ENCODE measurements around the gene WFDC1.

WFDC1 gene

DNA sequence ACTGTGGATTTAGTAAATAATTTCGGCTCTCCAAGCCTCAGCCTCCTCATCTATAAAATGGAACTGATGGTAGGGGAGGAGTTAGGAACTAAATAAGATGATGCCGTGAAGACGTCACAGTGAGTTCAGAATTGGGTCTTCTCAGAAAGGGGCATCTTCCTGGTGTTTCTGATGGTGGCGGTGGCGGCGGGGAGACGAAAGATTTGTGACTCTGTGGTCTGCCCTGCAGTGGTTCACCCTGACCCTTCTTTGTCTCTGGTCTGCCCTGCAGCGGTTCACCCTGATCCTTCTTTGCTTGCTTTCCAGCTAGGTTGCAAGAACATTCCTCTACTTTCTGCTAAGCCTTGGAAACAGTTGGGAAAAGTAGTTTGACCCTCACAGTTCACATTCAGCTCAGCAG, 34.3 kb downstream of the WFDC1 start:
- TF ChIP-seq, protein P1, sequence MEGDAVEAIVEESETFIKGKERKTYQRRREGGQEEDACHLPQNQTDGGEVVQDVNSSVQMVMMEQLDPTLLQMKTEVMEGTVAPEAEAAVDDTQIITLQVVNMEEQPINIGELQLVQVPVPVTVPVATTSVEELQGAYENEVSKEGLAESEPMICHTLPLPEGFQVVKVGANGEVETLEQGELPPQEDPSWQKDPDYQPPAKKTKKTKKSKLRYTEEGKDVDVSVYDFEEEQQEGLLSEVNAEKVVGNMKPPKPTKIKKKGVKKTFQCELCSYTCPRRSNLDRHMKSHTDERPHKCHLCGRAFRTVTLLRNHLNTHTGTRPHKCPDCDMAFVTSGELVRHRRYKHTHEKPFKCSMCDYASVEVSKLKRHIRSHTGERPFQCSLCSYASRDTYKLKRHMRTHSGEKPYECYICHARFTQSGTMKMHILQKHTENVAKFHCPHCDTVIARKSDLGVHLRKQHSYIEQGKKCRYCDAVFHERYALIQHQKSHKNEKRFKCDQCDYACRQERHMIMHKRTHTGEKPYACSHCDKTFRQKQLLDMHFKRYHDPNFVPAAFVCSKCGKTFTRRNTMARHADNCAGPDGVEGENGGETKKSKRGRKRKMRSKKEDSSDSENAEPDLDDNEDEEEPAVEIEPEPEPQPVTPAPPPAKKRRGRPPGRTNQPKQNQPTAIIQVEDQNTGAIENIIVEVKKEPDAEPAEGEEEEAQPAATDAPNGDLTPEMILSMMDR (IDR thresholded peaks at IDR 0.05), result no peak
- TF ChIP-seq ZFX (IDR thresholded peaks at IDR 0.05; ENCODE audit: borderline replicate concordance), result no peak
- H3K27ac ChIP-seq, result no peak overlapping the region

DNA sequence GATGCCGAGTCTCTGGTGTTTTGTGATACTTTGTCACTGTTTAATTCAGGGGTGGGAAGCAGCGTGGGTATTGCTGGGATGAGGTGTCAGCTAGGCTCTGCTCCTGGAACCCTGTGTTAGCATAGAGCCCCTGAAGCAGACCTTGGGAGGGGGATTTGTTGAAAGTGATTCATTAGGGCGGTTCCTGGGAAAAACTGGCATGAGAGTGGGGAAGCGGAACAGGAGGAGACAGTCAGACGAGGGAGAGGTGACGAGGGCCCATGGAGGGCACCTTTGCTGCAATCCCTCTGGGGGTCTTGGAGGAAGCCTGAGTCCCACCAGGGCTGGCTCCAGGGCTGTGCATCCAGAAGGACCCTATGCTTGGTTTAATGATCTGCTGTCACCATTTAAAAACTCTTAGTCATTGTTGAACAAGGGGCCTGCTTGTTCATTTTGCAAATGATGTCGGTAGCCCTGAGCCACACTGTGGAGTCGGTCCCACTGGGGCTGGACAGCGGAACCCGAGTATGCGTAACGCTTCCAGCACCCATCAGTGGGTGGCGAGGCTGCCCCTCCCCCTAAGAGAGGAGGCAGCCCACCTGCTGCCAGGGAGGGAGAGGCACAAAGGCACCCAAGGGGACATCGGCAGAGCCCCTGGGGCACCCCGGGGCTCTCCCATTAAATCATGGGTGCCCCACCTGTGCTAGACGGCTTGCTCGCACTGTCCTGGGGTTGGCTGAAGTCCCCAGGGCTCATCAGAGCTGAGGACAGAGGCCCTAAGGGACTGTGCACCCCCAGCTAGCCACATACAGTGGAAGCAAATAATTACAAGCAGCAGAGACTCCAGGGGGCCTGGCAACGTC, 35.4 kb downstream of the WFDC1 start:
- H3K27ac ChIP-seq, result no peak overlapping the region
- no peak for TF ChIP-seq ZFX (IDR thresholded peaks at IDR 0.05; ENCODE audit: borderline replicate concordance)
- TF ChIP-seq, protein P1 (IDR thresholded peaks at IDR 0.05), result no peak

DNA sequence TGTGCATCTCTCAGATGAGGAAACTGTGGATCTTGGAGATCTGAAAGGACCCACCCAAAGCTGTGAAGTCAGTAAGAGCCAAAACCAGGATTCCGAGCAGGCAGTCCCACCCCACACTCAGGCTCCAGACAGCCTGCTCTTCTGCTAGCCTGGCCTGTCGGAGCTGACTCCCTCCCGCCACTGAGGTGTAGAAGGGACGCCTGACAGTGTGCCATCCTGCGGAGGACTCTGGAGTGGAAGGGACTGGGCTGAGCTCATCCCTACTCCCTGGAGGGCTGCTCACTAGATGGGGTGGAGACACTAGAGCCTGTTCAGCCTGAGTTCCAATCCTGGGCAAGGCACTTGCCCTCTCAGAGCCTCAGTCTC, 36.0 kb downstream of the WFDC1 start:
- no peak overlapping the region for H3K27ac ChIP-seq
- no peak for TF ChIP-seq ZFX (IDR thresholded peaks at IDR 0.05; ENCODE audit: borderline replicate concordance)
- TF ChIP-seq, protein P1 (IDR thresholded peaks at IDR 0.05), result no peak

DNA sequence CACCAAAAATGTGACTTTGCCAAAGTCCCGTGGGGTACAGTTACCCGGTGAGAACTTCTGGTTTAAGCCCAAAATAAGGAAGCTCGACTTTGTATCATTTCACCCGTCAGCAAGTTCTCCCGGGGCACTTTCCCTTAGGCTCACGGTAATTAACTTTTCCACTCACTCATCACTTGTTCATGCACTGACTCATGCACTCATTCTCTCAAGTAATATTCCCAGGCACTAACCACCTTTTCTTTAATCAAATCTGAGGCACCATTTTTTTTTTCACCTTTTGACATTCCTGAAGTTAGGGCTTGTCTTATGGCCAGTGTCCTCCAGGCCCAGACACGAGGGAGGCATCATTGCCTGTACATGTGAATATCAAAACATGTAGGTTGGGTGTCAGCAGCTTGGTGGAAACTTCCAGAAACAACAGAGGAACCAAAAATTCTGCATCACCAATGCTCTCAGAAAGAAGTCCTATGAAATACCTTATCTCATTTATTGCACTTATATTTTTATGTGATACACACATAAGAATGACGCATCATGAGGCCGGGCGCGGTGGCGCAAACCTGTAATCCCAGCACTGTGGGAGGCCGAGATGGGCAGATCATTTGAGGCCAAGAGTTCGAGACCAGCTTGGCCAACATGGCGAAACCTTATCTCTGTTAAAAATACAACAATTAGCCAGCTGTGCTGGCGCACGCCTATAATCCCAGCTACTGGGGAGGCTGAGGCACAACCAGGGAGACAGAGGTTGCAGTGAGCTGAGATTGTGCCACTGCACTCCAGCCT, 37.5 kb downstream of the WFDC1 start:
- no peak overlapping the region for H3K27ac ChIP-seq
- TF ChIP-seq ZFX (IDR thresholded peaks at IDR 0.05; ENCODE audit: borderline replicate concordance), result no peak
- TF ChIP-seq, protein P1 (IDR thresholded peaks at IDR 0.05), result no peak

DNA sequence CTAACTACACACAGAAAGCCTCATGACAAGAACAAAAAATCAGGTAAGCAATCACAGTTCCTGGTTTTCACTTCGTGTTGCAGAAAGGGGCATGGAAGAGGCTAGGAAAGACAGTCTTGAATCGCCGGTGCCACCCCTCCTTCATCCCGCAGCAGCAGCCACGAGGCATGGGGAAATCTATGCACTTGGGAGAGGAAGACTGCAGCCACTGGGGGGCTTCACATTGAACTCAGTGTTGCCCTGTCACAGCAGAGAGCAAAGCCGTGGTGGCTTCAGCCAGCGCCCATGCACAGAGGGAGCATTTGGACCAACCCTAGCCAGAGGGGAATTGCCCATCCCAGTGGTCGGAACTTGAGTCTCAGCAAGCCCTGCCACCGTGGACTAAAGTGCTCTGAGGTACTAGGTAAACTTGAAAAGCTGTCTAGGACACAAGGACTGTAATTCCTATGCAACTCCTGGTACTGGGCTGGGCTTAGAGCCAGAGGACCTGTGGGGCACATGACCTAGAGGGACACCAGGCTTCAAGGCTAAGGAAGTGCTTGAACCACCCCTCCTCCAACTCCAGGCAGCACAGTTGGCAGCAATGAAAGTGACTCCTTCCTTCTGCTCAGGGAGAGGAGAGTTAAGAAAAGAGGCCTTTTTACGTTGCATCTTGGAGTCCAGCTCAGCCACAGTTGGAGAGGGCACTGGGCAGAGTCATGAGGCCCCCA, 38.5 kb downstream of the WFDC1 start:
- no peak overlapping the region for H3K27ac ChIP-seq
- TF ChIP-seq ZFX (IDR thresholded peaks at IDR 0.05; ENCODE audit: borderline replicate concordance), result no peak
- TF ChIP-seq, protein P1 (IDR thresholded peaks at IDR 0.05), result no peak

DNA sequence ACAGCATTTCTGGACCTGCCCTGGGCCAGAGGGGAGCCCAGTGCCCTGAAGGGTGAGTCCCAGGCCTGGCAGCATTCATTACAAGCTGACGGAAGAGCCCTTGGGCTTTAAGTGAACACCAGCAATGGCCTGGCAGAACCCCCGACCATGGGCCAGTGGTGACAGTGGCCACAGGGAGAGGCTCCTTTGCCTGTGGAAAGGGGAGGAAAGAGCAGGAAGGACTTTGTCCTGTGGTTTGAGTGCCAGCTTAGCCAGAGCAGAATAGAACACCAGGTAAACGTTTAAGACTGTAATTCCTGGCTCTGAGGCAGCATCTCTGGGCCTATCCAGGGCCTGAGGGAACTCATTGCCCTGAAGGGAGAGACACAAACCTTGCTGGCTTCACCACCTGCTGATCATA, 39.4 kb downstream of the WFDC1 start:
- TF ChIP-seq ZFX (IDR thresholded peaks at IDR 0.05; ENCODE audit: borderline replicate concordance), result no peak
- TF ChIP-seq, protein P1 (IDR thresholded peaks at IDR 0.05), result no peak
- H3K27ac ChIP-seq, result no peak overlapping the region
